ENCODE results near the gene TBC1D22A. TPM values are rescaled to one million over a fixed set of nuclear protein-coding genes. Genes with fewer than 3 reads are reported as not detected.

Gene TBC1D22A
- total RNA-seq, 1 donor from 2014 or later: 12.5 TPM

DNA sequence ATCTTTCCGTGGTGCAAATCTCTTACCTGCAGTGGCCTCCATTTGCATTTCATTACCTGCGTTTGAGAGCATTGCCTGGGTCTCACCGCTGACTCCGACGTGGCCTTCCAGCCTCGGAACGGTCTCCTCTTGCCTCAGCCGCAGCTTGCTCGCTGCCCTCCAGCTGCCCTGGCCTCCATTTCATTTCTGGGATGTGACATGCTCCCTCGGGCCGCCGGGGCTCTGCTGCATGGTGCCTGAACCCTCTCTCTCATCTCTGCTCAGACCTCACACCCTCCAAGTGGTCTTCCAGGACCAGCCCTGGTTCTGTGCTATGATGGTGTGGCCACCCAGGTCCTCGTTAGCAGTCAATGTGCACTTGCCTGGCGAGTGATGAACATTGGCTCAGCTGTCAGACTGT lies 229.2 kb downstream of the TBC1D22A start:
- DNase-seq (ENCODE audit: low read depth in 2 of 2): no peak

DNA sequence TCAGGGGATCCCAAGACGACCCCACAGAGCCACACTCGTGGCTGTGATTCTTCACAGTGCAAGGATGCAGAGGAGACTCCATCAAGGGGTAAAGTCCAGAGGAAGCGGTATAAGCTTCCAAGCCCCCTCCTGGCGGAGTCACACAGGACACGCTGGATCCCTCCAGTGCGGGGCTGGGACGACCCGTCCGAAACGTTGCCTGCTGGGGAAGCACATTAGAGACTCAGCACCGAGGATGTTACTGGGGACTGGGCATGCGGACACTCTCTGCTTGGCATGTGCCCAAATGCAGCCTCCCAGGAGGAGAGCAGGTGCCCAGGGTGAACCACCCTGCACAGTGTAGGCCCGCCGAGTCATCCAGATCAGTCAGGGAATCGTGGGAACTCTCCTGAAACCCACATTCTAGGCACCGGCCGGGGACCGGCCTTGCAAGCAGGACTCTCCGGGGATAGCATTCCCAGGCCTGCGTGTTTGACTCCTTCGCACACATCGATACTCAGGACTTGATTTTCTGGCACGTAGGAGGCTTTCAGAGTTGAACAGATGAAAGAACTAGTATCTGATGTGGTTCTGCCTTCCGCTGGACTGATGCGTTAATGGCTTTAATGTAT lies 229.8 kb downstream of the TBC1D22A start:
- DNase-seq (ENCODE audit: low read depth in 2 of 2): no peak

DNA sequence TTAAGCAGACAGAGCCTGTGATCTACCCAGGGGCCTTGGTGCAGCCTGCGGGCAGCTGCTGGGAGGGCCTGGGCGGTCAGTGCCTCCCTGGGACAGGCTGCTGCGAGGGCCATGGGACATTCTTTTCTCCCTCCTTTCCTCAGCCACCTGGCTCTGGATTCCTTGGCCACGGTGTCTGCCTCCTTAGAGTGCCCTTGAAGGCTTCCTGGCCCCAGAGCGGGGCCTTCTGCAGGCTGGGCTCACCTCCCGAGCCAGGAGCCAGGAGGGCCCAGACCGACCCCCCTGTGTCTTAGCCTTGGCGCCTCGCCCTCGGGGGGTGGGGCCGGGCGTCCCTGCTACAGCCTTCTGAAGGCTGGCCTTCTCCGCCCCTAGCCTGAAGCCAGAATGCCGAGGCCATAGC lies 231.2 kb downstream of the TBC1D22A start:
- DNase-seq (ENCODE audit: low read depth in 2 of 2): no peak

DNA sequence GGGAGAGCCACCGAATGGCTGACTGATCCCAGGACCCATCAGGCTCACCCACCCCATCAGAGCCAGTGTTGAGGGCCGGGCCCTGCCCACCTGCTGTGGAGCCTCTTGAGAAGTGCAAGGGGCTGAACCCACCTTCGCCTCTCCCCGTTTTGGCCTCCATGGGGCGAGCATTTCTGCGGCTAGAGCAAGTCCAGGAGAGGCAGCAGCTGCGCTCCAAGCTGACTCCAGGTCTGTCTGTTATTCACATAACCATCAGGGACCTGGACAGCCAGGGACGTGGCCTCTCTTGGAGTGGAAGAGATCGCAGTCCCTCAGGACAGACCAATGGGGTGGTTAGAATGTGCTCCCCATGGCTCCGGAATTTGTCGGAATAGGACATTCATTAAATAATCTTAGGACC lies 231.8 kb downstream of the TBC1D22A start:
- no peak for DNase-seq (ENCODE audit: low read depth in 2 of 2)

DNA sequence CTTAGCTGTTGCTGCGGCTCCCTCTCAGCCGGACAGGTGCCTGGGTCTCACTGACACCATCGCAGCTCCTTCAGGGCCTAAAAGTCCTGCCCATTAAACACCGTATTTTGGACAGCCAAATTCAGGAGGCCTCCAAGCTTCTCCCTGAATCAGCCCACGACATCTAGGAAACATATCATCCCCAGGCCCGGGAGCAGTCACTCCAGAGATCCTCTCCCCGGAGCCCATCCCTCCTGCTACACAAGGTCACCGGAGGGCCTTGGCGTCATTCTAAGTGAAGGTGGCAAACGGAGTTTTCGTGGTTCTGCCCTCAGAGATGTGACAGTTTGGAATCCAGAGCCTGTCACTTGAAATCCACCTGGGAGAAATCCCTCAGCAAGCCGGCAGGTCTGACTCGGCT lies 232.5 kb downstream of the TBC1D22A start:
- DNase-seq (ENCODE audit: low read depth in 2 of 2): no peak

DNA sequence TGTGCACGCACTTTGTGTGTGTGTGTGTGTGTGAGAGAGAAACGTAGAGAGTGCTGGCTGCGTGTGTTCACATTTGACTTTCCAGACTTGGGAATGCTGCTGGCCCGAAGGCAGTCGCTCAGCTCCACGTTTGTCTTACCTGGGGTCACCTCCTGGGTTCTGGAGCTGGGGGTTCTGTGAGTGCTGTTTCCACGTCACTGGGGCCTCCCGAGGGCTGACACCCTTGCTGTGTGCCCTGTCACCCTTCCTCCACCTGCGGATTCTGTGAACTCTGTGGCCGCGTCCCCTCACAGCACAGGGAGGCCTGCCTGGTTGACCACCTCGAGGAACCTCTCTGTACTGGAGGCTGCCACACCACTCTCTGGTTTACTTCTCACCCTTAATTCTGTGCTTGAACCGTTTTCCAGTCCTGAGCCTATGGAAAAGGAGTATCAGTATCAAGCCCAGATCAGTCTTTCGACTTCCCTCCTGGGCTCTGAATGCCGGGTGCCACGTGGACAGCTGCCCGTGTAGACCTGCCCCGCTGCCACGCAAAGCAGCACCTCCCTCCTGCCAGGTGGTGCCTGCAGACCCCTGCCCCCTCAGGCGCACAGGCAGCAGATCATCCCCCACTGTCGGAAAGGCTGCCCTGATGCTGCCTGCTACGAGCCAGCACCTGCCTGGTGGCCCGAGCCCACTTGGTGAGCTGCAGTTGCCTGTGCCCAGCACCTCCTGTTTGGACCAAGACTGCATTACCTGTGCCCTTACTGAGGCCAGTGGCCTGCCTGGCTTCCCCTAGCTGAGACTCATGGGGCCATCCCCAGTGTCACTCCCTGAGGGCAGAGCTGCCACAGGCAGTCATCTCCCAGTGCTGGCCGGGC lies 233.3 kb downstream of the TBC1D22A start:
- DNase-seq (ENCODE audit: low read depth in 2 of 2): no peak

DNA sequence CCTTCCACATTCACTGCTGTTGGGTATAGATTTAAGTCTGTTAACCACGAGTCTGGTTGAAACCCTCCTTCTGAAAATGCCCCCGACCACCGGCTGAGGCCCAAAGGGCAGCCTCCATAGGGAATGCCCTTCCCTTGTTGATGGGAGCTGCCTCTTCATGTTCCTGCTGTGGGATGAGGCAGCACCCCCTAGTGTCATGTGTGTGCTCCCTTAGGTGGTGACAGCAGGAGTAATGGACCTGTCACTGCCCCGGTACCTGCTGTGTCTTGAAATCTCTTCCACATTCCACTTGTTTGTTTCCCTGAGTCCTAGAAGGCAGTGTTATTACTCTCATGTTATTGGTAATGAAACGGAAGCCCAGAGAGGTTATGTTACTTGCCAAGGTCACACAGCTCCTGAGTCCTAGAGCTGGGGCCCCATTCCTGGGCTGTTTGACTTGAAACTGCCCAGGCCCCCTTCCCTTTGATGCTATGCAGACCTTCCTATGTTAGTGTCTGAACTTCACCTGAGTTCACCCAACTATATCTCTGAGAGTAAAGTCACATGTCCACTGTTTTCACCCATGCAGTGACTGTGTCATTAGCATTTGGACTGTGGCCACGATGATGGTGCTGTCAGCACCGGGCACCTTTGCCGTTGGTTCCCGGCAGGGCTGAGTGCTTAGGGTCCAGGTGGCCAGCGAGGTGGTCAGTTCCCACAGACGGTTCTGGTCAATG lies 234.3 kb downstream of the TBC1D22A start:
- peak in 1 of 2 donors; percentile 31 for DNase-seq (ENCODE audit: low read depth in 2 of 2)

DNA sequence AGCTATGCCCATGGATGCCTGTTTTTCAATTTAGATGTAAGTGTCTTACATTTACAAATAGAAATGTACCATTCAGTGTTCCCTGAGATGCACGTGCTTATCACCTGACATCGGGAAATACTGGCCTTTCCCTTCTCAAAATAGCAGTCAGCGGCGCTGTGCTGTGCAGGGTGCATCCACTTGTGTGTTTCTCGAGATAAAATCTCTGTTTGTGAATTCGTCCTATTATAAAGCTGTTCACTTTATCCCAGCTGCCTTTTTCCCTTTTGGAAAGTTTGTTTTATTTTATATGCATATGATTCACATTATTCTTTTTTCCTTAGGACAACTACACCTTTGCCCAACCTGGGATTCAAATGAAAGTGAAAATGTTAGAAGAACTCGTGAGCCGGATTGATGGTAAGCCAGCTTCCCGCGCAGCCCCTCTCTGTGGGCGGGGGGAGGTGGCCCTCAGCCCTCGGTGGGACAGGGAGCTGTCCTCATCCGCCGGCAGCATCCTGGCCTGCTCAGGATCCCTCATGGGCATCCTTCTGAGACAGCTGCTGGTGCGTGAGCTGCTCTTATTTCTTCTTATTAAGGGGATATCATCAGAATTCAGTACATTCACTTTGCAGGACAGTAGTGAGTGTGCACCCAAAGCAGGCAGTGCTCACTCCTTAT lies 235.0 kb downstream of the TBC1D22A start:
- no peak for DNase-seq (ENCODE audit: low read depth in 2 of 2)

DNA sequence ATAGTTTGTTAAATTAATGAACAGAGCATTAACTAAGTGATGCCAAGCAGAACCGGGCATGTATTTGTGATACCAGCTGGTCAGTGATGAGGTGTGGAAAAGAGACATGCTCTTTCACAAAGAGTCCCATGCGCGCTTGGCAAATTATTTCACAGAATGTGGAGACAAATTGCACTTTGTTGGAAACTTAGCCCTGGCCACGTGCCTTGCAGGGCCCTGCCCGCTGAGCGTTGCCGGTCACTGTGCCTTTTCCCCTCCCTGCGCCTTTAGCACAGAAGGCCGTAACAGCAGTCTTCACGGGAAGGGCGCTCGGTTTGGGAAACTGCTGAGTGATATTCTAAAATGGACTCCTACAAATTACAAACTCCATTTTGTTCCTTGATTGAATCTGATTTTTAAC lies 235.9 kb downstream of the TBC1D22A start:
- DNase-seq (ENCODE audit: low read depth in 2 of 2): no peak

DNA sequence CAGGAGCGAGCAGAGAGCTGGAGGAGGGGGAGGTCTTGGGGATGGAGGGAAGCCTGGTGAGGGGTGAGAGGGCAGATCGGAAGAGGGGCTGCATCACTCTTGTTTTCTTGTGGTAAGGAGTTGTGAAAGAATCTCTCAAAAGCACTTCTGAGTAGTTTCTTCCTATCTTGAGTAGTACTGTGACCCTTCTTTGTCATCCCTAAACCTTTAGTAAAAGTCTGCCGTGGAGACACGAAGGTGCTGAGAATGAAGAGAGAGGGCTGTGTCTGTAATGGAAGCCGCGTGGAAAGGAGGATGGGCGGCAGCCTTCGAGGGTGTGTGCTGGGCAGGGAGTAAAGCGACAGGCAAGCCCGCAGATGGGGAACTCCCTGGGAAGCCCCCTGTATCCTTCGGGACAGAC lies 237.8 kb downstream of the TBC1D22A start:
- DNase-seq (ENCODE audit: low read depth in 2 of 2): no peak

DNA sequence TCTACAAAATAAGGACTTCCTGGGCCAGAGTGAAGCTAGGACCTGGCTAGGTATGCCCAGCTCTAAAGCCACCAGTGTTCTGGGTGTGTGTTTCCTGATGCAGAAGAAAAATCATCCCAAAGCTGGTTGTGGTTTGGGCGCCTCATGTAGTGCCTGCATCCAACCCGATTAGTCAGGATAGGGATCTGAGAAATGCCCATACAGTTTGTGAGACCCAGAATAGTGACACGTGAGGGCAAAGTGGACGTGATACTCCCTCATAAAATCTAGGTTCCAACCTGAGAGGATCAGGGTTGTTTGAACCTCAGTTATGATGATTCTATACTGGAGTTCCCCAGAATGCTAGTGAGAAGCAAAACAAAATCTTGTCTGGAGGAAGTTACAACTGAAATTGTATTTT lies 238.4 kb downstream of the TBC1D22A start:
- DNase-seq (ENCODE audit: low read depth in 2 of 2): no peak

DNA sequence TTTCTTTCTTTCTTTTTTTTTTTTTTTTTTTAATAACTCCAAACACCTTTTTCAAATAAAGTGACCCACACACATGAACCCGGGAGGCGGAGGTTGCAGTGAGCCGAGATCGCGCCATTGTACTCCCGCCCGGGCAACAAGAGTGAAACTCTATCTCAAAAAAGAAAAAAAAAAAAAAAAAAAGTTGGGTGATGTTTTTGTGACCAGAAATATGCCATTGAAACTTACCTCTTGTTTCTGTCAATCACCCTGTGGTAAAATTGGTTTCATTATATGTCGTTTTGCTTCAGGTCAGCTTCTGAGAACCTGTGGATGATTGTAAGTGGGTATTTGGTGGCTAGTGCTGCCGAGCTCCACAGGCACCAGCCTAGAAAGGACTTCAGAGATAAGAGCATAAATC lies 238.8 kb downstream of the TBC1D22A start:
- DNase-seq (ENCODE audit: low read depth in 2 of 2): no peak

DNA sequence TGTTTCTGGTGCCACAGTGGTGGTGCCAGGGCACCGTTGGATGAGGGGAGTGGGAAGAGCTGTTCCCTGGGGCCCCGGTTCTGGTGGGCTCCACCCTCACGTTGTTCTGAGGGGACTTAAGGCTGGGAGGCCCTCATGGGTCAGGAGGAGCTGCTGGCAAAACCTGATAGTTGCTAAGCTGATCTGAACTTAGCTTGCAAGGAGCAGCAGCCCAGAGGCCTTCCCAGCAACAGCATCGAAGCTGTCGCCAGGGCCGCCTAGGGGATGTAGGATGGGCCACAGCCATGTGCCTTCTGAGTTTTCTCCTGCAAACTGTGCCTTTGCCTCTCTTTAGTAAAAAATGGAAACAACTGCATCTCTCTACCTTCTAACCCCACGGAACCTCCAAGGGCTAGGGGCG lies 240.2 kb downstream of the TBC1D22A start:
- no peak for DNase-seq (ENCODE audit: low read depth in 2 of 2)

DNA sequence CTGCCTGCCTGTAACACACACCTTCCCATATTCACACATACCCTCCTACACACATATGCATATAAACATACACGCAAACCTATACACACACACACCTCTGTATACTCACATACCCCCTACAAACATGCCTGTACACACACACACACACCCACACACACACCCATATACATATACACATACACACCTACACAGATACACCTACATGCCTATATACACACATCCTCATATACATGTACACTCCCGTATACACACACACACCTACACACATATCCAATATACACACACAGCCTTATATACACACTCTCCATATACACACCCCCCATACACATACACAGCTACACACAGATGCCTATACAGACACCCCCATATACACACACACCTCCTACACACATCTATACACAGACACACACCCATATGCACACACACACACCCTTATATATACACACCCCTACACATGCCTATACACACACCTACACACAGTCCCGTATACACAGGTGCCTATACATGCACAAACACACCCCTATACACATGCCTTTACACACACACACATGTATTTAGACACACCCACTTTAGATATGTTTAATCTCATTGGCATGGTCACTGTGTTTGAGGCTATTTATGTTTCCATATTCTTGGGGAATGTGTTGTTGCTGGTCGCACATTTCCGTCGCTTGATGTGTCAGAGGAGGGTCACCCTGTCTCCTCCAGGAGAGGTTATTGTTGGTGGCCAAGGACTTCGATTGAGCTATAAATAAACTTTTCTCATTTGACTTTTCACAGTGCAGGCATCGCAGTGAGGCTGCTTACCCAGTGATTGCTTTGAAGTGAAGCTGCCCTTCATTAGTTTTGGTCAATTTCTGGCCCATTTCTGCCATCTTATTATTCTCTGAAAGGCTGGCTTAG lies 243.3 kb downstream of the TBC1D22A start:
- DNase-seq (ENCODE audit: low read depth in 2 of 2): no peak

DNA sequence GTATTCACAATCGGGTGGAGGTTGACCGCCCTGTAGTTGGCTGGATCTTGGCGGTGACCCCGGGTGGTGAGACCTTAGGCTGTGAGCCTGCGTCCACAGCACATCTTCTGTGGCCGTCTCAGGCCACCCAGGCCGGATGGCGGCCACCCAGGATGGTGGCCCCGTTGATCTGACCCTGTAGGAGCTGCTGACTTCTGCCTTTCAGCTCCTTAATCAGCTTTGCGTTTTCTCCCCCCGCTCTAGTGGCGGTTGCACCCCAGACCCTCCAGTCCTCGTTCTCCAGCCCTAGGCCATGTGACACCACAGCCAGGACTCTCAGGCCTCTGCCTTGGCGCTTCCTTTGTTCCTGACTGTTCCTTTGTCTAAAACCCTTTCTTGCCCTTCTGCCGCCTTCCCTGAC lies 244.0 kb downstream of the TBC1D22A start:
- DNase-seq (ENCODE audit: low read depth in 2 of 2): no peak

DNA sequence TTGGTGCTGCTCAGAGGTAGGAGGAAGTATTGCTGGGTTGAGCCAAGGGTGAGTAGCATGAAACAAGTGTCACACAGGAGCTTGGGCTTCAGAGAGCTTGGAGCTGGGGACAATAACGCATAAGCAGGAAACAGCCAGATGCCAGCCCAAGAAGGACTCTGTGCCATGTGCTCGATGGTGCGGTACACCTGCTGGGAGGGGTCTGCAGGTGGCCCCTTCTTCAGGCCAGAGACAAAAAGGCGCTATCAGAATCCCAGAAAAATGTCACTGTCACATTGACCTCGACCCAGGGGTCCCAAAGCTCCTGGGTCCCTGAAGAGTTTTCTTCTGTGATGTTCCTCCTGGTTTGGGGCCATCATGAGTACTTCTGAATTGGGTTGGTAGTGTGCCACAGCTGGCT lies 244.4 kb downstream of the TBC1D22A start:
- no peak for DNase-seq (ENCODE audit: low read depth in 2 of 2)

DNA sequence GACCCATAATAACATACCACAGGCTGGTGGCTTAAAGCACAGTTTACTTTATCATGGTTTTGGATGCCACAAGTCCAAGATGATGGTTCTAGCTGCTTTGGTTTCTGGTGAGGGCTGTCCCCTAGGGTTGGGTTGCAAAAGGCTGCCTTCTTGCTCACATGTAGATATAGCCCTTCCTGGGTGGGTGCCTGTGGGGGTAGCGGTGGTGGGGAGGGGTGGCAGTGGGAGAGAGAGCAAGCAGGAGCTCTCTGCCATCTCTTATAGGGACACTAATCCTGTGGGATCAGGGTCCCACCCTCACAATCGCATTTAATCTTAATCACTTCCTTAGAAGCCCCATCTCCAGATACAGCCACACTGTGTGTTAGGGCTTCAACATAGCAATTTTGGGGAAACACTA lies 245.0 kb downstream of the TBC1D22A start:
- DNase-seq (ENCODE audit: low read depth in 2 of 2): no peak

DNA sequence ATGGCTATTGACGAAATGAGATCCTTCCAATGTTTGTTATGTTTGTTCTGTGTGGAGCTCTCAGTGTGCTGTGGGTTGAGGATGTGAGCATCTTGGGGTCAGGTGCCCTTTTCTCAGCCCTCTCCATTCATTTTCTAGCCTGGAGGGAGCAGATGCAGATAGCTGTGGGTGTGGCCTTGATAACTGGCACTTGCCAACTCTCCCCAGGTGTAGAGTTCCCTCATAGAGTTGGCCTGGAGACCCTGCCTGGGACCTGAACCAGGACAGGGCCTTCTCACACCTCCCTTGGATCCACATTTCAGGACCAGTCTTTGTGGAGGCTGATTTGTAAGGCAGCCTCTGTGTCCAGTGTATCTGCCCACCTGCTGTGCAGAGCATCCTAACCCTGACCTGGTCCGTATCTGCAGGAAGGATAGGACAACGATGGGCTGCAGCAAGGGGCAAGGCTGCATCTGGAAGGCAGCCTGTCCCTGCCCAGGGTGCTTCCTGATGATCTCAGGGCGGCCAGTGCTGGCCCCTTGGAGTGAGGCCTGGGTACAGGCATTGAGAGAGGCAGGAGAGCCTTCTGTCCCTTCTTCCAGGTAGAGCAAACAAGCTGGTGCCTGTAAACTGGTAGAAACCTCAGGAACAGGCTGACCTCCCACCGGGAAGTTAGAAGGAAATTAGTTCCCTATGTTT lies 245.9 kb downstream of the TBC1D22A start:
- DNase-seq (ENCODE audit: low read depth in 2 of 2): no peak

DNA sequence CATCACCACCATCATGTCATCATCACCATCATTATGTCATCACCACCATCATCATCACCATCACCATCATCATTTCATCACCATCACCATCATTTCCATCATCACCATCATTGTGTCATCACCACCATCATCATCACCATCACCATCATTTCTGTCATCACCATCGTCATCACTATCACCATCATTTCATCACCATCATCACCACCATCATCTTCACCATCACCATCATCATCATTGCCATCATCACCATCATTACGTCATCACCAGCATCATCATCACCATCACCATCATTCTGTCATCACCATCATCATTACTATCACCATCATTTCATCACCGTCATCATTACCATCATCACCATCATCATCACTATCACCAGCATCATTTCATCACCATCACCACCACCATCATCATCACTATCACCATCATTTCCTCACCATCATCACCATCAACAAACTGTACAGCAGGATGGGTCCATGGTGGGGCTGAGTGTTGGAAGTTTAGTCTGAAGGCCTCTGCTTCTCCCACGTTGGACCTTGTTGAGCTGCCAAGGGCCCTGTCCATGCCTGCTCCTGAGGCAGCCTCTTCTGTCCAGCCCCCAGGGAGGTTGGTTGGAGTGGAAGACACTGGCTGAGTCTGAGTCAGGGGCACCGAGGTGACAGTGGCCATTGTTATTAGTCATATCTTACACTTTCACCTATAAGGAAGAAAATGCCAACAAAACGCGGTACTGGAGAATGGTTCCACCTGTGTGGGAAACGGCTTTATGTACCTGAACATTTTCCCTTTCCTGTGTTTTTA lies 247.1 kb downstream of the TBC1D22A start:
- no peak for DNase-seq (ENCODE audit: low read depth in 2 of 2)

DNA sequence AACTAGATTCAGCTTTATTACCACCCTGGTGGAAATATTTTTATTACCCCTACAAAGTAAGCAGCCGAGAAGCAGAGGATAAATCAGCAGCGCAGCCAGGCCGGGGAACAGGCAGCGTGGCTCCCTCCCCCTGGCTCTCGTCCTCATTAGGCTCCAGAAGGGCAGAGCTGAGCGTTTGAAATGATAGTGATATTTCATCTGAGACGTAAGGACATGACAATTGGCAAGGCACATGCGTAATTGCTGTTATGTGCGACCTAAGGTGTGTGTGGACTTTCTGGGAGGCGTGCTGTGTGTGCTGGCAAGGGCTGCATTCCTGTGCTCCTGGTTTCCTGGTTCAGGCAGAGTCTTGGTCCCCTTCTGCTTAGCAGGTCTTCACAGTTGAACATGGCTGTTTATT lies 247.8 kb downstream of the TBC1D22A start:
- DNase-seq (ENCODE audit: low read depth in 2 of 2): no peak

Data from dermis microvascular lymphatic vessel endothelial cell (primary cell).